ENCODE results near the gene SETD1A.
A peak's percentile ranks its signal among the peaks of the same experiment; 100 is the strongest.
"Not testable (repeated sequence)": the region's sequence is repeated elsewhere in the genome, so short reads cannot be mapped to it uniquely, and the experiment has no call there.

Gene SETD1A

DNA sequence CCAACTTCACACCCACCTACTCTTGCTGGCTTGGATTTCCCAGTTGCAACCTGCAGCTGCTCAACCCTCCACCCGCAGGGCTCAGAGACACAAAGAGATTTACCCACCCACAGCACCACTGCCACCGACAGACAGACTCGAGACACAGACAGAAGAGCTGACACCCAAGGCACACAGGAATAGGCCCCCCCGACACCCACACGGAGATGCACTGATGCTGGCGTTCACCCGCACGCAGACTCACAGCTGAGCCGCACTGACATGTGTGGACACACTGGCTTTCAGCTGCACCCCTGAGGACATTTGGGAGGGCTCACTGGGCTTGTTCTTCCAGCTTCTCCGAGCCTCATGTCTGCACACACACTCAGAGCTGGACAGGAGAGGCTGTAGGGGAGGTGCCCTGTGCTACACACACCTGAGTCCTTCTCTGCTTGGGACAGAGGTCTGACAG lies 44.7 kb downstream of the SETD1A start:
- peak; percentile 91 to 92 for DNase-seq (ENCODE audit: low read depth in 1 of 2, low spot score in 1 of 2)
- TF ChIP-seq JUND (IDR thresholded peaks at IDR 0.05; ENCODE audit: low read depth): no peak
- in situ Hi-C loops (cut with HindIII; ENCODE audit: low pct_unique_long_range_greater_than_20kb, low sequenced_read_pairs): no loop called here

DNA sequence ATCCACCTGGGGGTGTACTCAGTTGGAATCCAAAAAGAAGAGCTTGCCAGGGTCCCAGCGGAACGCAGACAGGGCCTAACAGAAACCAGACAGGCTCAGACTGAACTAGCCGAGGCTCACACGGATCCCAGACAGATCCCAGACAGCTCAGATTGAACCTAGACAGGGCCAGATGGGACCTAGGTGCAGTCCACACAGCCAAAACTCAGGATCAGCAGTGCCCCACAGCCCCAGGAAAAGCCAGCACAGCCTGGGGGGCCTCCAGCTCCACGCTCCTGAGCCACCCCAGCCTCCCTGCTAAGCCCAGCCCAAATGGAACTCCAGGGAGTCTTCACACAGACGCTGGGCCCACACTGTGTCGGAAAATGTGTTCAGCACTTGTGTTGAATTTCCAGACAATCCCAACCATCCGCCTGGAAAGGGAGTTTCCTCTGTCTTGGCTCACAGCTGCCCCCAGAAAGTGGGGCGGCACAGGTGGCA lies 45.3 kb downstream of the SETD1A start:
- DNase-seq (ENCODE audit: low read depth in 1 of 2, low spot score in 1 of 2): no peak
- in situ Hi-C loops (cut with HindIII; ENCODE audit: low pct_unique_long_range_greater_than_20kb, low sequenced_read_pairs): no loop called here
- TF ChIP-seq JUND (IDR thresholded peaks at IDR 0.05; ENCODE audit: low read depth): no peak

DNA sequence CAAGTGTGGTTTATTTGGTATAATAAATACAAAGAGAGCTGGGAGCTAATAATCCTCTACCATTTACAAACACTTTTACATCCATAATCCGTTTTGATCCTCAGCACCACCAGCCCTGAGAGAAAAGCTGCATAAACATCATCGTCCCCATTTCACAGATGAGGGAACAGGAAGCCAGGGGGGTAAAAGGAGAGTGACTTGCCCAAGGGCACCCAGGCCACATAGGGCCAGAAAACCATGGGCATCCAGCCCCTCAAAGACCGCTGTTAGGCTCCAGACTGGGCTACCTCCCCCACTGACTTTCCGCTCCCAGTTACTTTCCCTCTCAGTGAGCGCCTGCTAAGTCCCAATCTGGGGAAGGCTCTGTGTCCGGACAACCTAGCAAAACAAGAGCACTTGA lies 46.2 kb downstream of the SETD1A start:
- TF ChIP-seq JUND (IDR thresholded peaks at IDR 0.05; ENCODE audit: low read depth): no peak
- in situ Hi-C loops (cut with HindIII; ENCODE audit: low pct_unique_long_range_greater_than_20kb, low sequenced_read_pairs): no loop called here
- DNase-seq (ENCODE audit: low read depth in 1 of 2, low spot score in 1 of 2): no peak

DNA sequence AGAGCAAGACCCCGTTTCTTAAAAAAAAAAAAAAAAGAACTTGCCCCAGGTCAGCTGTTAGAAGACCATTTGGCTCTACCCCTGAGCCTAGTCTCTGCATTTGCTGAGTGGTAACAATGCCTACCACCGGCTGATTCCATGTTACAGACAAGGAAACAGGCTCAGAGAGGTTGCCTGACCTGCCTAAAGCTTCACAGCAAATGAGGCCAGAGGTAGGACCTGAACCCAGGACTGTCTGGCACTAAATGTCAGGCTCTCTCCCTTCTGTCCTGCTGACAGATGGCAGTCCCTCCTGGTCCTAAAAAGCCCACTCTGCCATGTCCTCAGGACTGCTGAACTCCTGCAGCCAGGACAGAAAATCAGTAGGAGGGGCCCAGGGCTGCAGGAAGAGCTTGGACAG lies 47.1 kb downstream of the SETD1A start:
- TF ChIP-seq JUND (IDR thresholded peaks at IDR 0.05; ENCODE audit: low read depth): no peak
- in situ Hi-C loops (cut with HindIII; ENCODE audit: low pct_unique_long_range_greater_than_20kb, low sequenced_read_pairs): no loop called here
- no peak for DNase-seq (ENCODE audit: low read depth in 1 of 2, low spot score in 1 of 2)

DNA sequence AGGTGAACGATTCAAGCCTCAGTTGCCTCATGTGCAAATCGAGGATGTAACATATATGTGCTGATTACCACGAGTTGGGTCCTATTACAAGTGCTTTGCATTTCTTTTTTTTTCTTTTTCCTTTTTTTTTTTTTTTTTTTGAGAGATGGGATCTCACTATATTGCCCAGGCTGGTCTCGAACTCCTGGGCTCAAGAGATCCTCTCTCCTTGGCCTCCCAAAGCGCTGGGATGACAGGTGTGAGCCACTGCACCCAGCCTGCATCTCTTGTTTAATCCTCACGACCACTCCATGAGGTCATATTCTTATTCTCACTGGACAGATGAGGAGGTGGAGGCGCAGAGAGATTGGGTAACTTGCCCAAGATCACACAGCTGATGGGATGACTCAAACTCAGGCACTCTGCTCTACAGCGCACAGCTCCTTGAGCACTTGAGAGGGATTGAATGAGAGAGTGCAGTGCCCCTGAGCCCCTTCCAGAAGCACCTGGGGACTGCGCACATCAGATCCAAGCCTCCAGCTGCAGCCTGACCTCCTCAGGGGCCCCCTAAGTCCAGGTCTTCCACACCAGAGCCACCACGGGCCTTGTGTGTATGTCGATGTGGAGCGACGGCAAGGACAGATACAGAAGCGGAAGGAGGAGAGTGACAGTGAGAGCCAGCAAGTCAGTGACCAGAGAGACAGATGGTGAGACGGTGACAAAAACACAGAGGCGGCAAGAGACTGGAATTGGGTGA lies 48.0 kb downstream of the SETD1A start:
- DNase-seq (ENCODE audit: low read depth in 1 of 2, low spot score in 1 of 2): no peak
- no peak for TF ChIP-seq JUND (IDR thresholded peaks at IDR 0.05; ENCODE audit: low read depth)
- in situ Hi-C loops (cut with HindIII; ENCODE audit: low pct_unique_long_range_greater_than_20kb, low sequenced_read_pairs): no loop called here

DNA sequence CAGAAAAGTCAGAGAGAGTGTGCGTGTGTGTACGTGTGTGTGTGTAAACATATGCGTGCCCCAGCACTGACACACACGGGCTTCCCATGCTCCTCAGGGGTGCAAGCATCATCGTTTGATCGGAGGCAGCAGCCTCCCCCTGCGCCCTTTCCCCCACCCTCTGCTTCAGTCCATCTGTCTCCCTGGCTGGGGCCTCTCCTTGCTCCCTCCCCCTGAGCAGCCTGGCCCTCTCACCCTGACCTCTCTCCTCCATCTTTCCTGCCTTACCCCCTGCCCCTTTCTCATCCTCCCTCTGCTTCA lies 48.5 kb downstream of the SETD1A start:
- no peak for TF ChIP-seq JUND (IDR thresholded peaks at IDR 0.05; ENCODE audit: low read depth)
- in situ Hi-C loops (cut with HindIII; ENCODE audit: low pct_unique_long_range_greater_than_20kb, low sequenced_read_pairs): no loop called here
- no peak for DNase-seq (ENCODE audit: low read depth in 1 of 2, low spot score in 1 of 2)

DNA sequence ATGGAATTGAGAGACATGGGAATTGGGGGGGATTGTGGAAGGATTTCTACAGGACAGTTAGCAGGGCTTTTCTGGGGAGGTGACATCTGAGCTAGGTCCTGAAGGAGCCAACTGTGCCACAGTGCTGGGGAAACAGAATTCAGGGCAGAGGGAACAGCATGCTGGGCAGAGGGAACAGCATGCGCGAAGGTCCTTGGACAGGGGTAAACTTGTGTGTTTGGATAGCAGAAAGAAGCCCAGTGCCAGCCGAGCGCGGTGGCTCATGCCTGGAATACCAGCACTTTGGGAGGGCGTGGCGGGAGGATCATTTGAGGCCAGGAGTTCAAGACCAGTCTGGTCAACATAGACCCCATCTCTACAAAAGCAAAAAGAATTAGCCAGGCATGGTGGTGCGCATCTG lies 49.0 kb downstream of the SETD1A start:
- in situ Hi-C loops (cut with HindIII; ENCODE audit: low pct_unique_long_range_greater_than_20kb, low sequenced_read_pairs): no loop called here
- no peak for DNase-seq (ENCODE audit: low read depth in 1 of 2, low spot score in 1 of 2)
- no peak for TF ChIP-seq JUND (IDR thresholded peaks at IDR 0.05; ENCODE audit: low read depth)

DNA sequence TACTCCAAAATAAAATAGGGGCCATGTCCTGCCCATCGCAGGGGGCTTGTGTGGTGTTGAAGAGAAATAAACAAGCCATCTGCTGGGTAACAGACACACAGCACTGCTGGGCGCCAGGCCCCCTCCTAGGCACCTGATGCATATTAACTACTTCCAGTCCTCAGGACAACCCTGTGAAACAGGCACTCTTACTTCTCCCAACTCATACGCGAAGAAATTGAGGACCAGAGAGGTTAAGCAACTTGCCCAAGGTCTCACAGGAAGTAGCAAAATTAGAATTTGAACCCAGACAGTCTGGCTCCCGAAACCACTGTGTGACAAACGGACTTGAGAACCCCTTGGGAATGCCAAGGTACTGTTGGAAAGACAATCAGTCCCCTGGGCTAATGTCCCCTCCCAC lies 50.1 kb downstream of the SETD1A start:
- in situ Hi-C loops (cut with HindIII; ENCODE audit: low pct_unique_long_range_greater_than_20kb, low sequenced_read_pairs): no loop called here
- DNase-seq (ENCODE audit: low read depth in 1 of 2, low spot score in 1 of 2): no peak
- no peak for TF ChIP-seq JUND (IDR thresholded peaks at IDR 0.05; ENCODE audit: low read depth)

DNA sequence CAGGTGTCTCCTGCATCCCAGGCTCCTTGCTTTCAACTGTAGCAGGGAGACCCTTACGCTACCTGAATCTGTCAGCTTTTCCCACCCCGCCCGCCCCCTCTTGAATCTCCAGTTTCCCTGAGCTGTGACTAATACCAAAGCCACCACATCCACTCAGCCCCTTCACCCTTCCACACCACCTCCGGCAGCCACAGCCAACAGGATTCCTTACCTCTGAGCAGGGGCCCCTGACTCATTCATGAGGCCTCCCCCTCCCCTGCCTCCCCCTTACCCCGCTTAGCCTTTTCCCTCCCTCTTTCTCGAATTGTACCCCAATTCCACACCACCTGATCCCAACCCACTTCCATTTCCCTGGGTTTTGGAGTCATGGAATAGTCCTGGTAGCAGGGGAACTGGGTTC lies 50.6 kb downstream of the SETD1A start:
- no peak for DNase-seq (ENCODE audit: low read depth in 1 of 2, low spot score in 1 of 2)
- TF ChIP-seq JUND (IDR thresholded peaks at IDR 0.05; ENCODE audit: low read depth): no peak
- in situ Hi-C loops (cut with HindIII; ENCODE audit: low pct_unique_long_range_greater_than_20kb, low sequenced_read_pairs): no loop called here

DNA sequence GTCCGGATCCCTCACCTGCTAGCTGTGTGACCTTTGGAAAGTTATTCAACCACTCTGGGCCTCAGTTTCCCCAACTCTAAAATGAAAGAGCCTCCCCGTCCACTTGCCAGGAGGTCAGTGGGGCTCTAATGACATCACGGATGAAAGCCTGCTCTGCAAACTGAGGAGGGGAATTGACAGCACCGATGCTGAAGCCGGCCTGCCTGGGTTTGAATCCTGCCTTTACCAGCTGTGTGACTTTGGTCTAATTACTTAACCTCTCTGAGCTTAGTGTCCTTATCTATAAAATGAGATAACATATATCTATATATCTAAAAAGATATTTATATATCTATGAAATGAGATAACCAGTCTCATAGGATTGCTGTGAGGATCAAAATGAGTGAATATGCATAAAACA lies 51.0 kb downstream of the SETD1A start:
- no peak for DNase-seq (ENCODE audit: low read depth in 1 of 2, low spot score in 1 of 2)
- in situ Hi-C loops (cut with HindIII; ENCODE audit: low pct_unique_long_range_greater_than_20kb, low sequenced_read_pairs): no loop called here
- TF ChIP-seq JUND (IDR thresholded peaks at IDR 0.05; ENCODE audit: low read depth): no peak

DNA sequence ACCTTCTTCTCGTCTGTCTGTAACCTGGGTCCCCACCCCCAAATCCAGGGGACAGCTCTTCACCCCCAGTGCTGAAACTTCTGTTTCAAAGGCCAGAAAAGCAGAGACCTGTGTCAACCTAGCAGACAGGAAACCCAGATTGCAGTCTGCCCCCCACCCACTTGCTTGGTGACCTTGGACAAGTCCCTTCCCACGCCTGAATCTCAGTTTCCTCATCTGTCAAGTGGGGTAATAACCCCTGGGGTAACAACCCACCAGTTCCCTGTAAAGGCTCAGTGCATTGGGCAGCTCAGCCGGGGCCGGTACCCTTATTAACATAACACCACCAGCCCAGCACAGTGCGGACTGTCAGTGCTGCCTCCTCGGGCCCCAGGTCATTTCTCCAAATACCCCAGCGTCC lies 51.6 kb downstream of the SETD1A start:
- in situ Hi-C loops (cut with HindIII; ENCODE audit: low pct_unique_long_range_greater_than_20kb, low sequenced_read_pairs): no loop called here
- no peak for TF ChIP-seq JUND (IDR thresholded peaks at IDR 0.05; ENCODE audit: low read depth)

DNA sequence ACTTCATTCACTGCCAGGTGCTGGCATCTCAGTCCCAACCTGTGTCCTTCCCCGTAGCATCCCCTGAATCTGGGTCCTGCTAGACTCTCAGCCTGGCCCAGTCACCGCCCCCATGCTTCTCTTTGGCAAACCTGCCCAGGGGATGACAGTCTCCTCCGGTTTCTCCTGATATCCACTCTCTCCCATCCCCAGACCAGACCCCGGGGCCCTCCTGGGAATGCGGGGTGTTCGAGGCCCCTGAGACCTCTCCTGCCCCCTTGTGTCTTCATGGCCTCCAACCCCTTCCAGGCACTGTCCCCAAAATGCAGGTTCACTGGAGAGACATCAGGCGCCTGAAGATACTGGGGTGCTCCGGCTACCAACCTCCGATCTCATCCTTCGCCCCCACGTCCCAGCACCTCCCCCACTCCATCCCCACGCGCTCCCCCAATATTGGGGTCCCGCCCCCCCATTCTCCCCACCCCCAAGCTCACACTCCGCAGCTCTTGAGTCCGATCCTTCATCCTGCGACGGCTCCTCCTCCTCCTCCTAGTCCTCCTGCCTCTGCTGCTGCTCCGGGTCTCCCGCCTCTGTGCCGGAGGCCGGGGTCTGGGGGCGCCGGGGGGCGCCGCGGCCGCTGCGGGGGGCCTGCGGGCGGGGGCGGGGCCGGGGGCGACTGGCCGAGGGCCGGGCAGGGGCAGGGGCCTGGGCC lies 52.5 kb downstream of the SETD1A start:
- TF ChIP-seq JUND (IDR thresholded peaks at IDR 0.05; ENCODE audit: low read depth): no peak
- DNase-seq (ENCODE audit: low read depth in 1 of 2, low spot score in 1 of 2): no peak
- in situ Hi-C loops (cut with HindIII; ENCODE audit: low pct_unique_long_range_greater_than_20kb, low sequenced_read_pairs): no loop called here

More for the DNA sequence above, 51.6 kb downstream of the SETD1A start:
- no peak for DNase-seq (ENCODE audit: low read depth in 1 of 2, low spot score in 1 of 2)

DNA sequence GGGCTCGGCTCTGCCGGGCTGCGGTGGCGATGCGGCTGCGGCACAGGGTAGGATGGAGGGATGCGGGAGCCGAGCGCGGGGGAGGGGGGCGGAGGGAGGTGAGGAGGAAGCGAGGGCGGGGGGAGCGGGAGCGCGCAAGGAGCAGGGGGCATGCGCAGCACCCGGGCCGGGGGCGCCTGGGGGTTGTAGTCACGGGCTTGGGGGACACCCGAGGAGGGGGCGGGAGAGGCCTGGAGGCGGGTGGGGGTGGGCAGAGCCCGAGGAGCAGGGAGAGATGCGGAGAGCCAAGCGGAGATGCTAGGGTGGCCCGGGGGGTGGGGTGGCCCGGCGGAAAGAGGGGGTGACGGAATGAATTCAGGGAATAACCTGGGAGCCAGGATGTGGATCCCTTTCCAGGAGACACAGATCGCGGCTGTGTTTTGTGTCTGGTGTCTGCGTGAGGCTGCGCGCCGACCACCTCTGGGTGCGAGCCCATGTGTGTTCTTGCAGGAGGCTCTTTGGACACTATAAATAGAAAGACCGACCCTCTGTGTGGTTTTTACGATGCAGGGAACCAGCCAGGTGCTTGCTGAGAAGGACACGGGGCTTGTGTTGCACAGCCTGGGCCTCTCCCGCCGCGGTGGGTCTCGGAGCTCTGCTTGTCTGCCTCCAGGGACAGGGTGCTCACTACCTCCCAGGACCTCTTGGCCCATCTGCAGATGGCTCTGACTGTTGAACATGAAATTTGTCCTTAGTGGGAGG lies 53.2 kb downstream of the SETD1A start, which contains the start of gene STX1B:
Gene STX1B, minus strand, starts transcription at position 54 of the 741 bp plus-strand sequence. CDS start 242 bp downstream, outside the sequence.
- no peak for DNase-seq (ENCODE audit: low read depth in 1 of 2, low spot score in 1 of 2)
- no peak for TF ChIP-seq JUND (IDR thresholded peaks at IDR 0.05; ENCODE audit: low read depth)
- in situ Hi-C loops (cut with HindIII; ENCODE audit: low pct_unique_long_range_greater_than_20kb, low sequenced_read_pairs): no loop called here

DNA sequence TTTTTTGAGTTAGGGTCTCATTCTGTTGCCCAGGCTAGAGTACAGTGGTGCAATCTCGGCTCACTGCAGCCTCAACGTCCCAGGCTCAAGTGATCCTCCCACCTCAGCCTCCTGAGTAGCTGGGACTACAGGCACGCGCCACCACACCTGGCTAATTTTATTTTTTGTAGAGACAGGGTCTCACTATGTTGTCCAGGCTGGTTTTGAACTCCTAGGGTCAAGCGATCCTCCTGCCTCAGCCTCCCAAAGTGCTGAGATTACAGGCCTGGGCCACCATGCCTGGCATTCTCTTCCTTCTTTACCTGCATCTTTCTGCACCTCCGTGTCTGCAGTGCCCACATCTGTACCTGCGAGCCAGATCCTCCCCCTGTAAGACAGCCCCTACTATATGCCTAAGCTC lies 54.3 kb downstream of the SETD1A start:
- in situ Hi-C loops (cut with HindIII; ENCODE audit: low pct_unique_long_range_greater_than_20kb, low sequenced_read_pairs); DNase-seq (ENCODE audit: low read depth in 1 of 2, low spot score in 1 of 2): not testable (repeated sequence)

DNA sequence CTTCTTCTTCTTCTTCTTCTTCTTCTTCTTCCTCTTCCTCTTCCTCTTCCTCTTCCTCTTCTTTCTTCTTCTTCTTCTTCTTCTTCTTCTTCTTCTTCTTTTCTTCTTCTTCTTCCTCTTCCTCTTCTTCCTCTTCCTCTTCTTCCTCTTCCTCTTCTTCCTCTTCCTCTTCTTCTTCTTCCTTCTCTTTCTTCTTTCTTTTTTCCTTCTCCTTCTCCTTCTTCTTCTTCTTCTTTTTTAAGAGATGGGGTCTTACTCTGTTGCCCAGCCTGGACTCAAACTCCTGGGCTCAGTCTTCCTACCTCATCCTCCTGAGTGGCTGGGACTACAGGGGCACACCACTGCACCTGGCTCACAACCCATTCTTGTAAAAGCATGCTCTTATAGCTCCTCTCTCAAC lies 55.7 kb downstream of the SETD1A start:
- DNase-seq (ENCODE audit: low read depth in 1 of 2, low spot score in 1 of 2); in situ Hi-C loops (cut with HindIII; ENCODE audit: low pct_unique_long_range_greater_than_20kb, low sequenced_read_pairs): not testable (repeated sequence)

Measured in T47D (cell line).